Measurements from ENCODE around the gene POC1A.

- TF ChIP-seq, protein P1, sequence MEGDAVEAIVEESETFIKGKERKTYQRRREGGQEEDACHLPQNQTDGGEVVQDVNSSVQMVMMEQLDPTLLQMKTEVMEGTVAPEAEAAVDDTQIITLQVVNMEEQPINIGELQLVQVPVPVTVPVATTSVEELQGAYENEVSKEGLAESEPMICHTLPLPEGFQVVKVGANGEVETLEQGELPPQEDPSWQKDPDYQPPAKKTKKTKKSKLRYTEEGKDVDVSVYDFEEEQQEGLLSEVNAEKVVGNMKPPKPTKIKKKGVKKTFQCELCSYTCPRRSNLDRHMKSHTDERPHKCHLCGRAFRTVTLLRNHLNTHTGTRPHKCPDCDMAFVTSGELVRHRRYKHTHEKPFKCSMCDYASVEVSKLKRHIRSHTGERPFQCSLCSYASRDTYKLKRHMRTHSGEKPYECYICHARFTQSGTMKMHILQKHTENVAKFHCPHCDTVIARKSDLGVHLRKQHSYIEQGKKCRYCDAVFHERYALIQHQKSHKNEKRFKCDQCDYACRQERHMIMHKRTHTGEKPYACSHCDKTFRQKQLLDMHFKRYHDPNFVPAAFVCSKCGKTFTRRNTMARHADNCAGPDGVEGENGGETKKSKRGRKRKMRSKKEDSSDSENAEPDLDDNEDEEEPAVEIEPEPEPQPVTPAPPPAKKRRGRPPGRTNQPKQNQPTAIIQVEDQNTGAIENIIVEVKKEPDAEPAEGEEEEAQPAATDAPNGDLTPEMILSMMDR (IDR thresholded peaks at IDR 0.05): no peak
- TF ChIP-seq POLR2A (IDR thresholded peaks at IDR 0.05): no peak
These were observed 71.3 kb downstream of the POC1A start for GRCh38 chr3:52082951-52083350.

Data from uterus (tissue), 2 donors.